Activated CD4-positive, alpha-beta T cell treated with anti-CD3 and anti-CD28 coated beads, Interleukin-2, amount 50 U/mL, for 4 hours (primary cell): ENCODE data around the gene FKBP6.
"Not testable (repeated sequence)": the region's sequence is repeated elsewhere in the genome, so short reads cannot be mapped to it uniquely, and the experiment has no call there.

Experiments
- DNase-seq, 2 experiments: peaks; one replicate each; pipeline ENCODE4 v3.0.0-alpha.2; 2020

FKBP6 gene

DNA sequence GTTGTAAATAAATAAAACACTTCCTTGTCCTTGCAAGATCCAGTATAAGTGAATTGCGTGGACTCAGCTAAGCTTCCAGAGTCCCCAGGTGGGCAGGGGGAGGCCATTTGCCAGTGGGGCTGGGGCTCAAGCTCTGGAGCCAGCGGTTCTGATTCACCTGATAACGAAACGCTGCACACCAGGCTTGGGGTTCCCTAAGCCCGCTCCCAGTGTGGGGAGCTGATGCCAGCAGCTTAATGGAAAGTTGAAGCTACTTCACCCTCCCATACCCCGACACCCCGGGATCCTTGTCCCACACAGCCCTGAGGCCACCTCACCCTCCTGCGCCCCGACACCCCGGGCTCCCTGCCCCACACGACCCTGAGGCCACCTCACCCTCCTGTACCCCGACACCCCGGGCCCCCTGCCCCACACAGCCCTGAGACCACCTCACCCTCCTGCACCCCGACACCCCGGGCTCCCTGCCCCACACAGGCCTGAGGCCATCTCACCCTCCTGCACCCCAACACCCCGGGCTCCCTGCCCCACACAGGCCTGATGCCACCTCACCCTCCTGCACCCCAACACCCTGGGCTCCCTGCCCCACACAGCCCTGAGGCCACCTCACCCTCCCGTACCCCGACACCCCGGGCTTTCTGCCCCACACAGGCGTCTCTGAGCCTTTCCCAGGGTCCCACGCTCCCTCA is 30.8 kb downstream of the FKBP6 start:
- DNase-seq = no peak

DNA sequence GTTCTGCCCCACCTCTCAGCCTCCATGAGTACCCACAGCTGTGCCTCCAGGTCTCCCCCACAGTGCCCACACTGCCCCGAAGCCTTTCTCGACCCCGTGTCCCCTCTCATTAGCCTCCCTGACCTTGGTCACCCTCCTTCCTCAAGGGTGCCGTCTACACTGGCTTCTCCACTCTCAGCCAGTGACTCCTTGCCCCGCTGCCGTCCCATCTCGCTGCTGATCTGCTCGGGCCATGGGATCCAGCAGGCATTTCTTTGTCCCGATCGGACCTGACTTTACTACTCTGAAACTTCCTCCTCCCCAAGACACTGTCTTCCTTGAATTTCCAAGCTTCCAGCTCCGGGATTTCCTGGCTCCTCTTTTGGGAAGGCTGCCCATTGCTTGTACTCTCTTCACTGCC is 31.3 kb downstream of the FKBP6 start:
- DNase-seq = no peak

DNA sequence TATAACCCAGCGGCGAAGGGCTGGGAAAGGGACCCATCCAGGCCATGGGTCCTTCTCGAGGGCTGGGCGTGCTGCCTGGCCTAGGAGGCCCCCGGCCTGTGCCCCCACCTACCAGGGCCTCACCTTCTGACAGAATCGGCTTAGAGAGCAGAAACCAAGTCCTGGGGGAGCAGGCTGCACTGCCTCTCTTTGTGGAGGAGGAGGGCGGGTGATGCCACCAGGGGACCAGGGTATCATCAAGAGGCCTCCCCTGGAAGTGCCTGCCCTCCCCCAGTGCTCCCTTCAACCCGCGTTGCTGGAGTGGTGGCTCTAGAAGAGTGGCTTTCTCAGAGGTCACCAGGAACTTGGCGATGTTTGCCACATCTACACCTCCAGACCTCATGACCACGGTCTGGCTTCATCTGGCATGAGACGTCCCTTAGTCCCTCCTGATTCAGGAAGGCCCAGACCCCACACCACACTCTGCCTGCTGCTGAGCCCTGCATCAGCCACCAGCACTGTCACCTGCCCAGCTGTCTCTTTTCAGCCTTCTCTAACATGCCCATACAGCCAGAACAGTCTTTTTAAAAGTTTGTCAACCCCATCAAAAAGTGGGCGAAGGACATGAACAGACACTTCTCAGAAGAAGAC is 31.9 kb downstream of the FKBP6 start:
- DNase-seq = no peak

DNA sequence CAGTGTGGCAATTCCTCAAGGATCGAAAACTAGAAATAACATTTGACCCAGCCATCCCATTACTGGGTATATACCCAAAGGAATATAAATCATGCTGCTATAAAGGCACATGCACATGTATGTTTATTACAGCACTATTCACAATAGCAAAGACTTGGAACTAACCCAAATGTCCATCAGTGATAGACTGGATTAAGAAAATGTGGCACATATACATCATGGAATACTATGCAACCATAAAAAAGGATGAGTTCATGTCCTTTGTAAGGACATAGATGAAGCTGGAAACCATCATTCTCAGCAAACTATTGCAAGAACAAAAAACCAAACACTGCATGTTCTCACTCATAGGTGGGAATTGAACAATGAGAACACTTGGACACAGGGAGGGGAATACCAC is 32.6 kb downstream of the FKBP6 start:
- DNase-seq = not testable (repeated sequence)

DNA sequence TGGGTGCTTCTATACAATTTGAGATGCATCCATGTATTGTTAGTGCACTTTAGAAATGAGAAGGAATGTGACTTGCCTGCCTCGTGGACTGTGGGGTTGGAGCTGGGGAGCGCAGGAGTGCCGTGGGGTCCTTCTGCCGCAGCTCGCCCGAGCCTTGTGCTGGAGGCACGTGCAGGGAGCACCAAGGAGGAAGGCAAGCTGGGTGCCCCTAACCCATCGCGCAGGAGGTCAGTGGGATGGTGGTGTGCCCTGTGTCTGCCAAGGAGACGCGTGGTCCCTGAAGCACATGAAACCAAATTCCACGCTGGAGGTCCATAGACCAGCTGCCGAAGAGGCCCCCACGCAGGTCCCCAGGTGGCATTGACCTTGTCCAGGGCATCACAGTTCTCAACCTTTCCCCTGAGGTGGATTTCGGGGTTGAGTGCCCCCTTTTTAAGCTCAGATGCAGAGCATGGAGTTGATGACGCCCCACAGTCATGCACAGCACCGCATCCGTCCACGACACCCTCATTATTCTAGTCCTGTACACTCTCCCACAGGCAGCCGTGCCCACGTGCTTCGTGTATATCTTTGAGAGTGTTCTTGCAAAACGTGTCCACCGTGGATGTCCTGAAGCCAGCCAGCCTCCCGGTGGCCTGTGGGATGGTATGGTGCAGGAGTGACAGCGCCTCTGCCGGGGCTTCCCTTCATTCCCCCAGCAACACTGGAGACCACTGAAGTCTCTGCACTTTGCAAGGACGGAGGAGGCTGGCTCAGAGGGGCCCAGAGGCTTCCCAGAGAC is 35.5 kb downstream of the FKBP6 start:
- no peak for DNase-seq

DNA sequence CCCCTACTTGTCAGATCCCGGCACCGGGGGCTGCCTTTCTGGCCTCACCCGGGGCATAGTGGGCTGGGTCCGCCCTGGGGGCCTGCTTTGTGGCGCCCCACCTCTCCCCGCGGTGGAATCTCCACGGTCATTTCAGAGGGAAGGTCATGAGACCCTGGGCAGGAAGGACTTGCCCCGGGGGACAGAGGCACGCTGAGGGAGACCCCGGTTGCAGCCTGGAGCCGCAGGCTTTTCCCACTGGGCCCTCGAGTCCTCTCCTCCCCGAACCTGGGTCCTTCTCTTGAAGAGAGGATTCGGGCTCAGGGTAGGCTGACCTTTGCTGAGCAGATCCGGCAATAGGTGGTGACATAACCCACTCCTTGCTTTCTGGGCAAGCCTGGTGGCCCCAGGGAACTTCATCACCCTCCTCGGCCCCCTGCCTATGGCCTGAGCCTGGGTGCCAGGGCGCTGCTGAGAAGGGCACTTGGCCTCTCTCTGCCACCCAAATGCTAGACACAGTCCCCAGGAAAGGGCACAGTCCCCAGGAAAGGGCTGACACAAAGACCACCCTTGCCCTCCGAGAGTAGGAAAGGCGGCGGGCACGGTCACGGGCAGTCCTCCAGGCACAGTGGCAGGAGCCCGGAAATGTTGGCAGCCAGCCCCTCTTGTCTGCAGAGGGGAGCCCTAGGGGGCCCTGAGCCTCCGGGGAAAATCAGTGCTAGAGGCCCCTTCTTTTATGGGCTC is 36.2 kb downstream of the FKBP6 start:
- no peak for DNase-seq

DNA sequence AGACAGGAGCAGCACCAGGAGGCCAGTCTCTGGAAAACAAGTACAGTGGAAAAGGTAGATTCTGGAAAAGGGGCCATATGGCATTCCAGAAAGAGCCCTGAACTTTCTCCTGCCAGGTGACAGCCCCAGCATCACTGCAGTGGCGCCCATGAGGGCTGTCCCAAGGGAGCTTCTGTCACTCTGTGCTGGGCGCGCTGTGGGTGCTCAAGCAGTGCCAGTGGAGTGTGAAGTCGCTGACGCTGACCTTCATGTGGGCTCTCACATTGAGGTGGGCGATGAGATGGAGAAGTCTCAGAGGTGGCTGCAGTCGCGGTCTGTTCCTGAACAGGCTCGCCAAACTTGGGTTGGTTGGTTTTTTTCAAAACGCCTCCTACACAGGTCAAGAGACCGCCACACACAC is 38.2 kb downstream of the FKBP6 start:
- DNase-seq = no peak

DNA sequence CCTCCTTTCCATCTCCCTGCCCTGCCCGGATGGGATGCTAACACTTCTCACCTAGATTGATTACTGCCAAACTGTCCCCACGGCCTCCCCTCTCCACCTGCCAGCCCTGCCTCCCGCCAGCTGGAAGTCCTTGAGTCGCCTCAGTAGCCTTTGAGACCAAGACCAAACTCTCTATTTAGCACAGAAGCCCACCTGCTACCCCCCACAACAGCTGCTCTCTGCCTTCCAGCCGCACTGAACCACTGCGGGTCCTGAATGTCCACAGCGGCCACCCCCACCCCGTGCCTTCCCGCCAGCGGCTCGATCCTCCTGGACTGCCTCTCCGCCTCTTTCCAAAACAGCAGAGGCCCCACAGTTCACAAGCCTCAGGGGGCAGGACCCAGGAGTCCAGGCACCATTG is 39.0 kb downstream of the FKBP6 start:
- DNase-seq = no peak

DNA sequence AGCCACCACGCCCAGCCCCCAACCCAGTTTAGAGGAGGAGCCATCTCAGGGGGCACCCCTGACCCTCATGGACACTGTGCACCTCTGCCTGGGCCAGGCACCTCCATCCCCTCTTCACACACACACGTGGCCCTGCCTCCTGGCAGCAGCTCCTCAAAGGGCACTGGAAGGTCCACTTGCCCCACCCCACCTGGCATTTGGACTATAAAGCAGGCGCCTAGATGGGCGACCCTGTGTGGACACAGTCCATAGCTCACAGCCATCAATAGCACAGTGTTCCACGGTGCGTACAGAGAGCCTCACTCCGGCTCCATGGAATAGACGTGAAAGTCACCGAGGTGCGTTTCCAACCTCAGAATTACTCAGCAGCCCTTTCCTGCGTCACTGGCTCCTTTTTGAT is 41.0 kb downstream of the FKBP6 start:
- DNase-seq = no peak

DNA sequence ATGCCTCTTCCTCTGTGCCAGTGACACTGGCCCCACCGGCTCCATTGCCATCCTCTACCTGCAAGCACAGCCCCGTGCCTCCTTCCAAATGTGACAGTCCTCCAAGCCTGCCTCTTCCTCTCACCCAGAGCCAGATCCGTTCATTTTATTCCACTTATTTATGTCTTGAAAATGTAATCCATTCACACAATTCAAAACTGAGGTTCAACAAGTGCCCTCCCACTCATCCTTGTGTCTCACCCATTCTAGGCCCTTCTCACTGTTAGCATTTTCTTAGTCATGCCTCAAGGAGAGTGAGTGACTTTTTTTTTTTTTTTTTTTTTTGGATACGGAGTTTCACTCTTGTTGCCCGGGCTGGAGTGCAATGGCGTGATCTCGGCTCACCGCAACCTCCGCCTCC is 41.7 kb downstream of the FKBP6 start:
- no peak for DNase-seq

DNA sequence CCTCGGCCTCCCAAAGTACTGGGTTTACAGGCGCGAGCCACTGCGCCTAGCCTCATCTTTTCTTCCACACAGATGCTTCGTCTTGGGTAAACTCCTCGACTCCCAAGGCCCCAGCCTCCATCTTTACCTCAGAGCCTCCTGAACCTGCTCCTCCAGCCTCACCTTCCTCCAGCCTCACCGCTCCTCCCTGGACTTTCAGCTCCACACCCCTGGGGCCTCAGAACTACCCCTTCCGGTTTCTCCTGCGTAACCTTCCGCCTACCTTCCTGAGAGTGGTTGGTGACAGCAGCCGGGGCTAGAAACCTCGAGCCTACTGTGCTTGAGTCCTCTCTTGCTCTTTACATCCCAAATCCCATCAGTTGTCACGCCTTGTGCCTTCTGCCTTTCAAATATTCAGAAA is 45.8 kb downstream of the FKBP6 start:
- no peak for DNase-seq

DNA sequence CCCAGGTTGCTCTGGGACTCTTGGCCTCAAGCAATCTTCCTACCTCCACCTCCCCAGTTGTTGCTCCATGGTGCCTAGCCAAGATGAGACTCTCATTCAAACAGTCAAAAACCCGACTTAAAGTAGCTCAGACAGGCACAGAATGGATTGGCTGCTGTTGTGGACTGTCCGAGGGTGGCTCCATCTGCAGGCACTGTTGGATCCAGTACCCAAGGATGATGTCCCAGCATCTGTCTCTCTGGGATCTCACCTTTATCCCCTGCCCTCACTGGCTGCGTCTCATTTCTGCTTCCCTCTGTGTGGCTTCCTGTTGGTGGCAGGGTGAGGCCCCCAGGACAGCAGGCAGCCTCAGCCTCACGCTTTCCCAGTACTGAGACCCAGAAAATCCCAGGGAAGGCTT is 48.3 kb downstream of the FKBP6 start:
- DNase-seq = not testable (repeated sequence)

DNA sequence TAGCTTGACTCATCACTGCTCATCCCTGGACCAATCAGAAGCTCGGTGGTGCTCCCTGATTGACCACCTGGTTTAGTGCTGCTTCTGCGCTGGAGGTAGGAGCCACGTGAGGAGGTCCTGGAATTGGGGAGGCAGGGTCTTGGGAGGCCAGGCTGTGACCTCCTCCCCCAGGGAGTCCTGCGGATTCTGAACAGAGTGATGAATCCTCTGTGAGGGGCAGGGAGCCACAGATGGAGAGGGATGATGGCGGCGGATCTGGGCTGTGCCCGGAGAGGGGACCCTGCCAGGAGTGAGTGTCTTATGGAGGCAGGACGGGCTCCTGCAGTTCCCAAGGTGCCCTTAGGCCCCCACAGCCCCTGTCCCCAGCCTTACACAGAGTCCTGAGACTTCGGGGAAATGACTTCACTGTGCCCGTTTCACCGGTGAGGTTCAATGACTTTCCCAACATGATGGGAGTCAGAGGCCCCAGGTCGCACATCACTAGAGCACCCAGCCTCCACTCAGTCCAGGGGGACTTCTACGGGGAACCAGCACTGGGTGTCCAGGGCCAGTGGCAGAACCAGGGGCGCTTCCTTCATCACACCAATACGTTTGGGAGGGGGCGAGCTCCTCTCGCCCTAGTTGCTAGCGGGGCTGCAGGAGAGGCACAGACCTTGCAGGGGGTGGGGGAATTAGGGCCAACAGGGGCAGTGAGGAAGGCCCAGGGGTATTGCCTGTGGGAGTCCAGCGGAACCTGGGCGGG is 48.9 kb downstream of the FKBP6 start:
- DNase-seq = no peak

DNA sequence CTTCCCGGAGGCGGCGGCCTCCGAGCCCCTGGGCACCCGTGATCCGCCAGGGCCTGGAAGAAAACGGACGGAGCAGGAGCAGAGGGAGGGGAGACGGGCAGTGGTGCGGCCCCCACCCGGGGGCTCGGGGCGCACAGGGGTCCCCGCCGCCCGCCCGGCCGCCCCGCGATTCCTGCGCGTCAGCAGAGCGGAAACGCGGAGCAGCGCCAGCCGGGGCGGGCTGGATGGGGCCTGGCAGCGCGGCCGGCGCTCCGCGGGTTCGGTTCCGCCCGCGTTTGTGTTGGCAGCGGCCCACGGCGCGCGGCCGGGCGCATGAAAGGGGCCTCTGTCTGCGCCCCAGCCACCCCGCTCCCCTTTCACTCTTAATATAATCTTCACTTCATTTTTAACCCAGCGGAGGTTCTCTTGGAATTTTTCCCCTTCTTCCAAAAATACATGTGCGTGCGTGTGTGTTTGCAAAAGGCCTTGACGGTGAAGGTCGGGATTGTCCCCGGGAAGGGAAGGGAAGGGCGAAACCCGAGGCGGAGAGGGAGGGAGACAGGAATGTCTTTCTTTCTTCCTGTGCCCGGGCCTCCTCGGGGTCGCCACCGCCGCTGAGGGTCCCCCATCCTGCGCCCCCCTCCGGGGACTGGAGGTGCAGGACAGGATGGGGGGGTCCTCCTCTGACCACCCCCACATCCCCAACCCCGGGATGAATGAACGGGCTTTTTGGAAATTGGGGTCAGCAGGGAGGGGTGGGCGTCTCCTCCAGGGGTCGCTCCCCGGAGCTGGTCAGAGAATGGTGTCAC is 49.6 kb downstream of the FKBP6 start:
- DNase-seq = not testable (repeated sequence)

DNA sequence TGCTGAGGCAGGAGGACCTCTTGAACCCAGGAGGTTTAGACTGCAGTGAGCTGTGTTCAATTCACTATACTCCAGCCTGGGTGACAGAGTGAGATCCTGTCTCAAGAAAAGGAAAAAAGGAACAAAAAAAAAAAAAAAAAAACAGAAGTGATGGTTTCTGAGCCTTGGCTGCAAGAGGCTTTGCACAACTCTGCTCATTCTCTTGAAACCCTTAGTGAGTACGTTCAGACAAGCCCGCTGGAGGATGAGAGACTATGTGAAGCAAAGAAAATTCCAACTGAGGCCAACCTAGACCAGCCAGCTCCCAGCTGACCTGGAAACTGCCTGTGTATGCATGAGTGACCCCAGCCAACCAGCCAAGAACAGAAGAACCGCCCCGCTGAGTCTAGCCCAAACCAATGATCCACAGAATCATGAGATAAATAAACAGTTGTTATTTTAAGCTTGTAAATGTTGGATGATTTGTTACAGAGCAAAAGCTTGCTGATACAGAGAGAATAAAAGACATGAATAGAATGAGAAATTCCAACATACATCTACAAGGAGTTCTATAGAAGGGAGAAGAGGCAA is 55.1 kb downstream of the FKBP6 start:
- no peak for DNase-seq

DNA sequence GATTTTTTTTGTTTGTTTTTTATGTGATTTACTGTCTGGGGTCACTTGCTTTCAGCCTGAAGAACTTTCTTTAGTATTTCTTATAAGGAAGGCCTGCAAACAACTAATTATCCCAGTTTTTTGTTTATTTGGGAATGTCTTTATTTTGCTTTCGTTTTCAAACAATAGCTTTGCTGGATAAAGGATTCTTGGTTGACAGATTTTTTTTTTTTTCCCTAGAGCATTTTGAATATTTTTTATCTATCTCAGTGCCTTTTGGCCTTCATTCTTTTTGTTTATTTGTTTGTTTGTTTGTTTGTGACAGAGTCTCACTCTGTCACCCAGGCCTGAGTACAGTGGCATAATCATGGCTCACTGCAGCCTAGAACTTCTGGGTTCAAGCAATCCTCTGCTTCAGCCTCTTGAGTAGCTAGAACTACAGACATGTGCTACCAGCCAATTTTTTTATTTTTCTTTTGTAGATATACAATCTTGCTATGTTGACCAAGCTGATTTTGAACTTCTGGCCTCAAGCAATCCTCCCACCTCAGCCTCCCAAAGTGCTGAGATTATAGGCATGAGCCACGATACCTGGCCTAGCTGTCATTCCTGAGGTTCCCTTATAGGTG is 59.4 kb downstream of the FKBP6 start:
- DNase-seq = no peak

DNA sequence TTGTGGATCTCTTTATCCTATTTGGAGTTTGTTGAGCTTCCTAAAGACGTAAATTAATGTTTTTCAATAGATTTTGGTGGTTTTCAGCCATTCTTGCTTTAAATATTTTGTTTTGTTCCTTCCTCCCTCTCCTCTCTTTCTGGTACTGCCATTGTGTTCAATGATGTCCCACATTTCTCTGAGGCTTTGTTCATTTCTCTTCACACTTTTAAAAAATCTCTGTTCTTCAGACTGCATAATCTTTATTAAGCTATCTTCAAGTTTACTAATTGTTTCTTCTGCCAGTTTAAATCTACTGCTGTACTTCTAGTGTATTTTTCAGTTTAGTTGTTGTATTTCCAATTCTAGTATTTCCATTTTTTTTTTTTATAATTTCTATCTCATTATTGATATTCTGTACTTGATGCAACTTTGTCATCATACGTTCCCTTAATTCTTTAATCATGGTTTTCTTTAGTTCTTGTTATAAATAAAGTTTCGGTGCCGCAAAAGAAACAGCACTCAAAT is 60.0 kb downstream of the FKBP6 start:
- DNase-seq = no peak

DNA sequence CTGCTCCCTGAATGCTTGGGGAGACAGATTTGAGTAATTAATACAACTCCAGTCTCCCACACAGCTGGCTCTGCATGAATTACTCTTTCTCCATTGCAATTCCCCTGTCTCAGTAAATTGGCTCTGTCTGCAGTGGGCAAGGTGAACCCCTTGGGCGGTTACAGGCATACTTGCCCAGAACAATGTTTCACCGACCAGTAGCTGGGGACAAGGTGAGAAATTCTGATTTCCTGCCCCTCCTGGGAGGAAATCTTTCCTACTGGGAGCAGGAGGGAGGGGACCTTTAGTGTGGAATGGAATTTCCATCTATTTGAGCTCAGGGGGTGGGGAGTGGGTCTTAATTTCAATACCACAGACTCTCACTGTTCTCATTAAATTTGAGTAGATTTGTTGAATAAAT is 63.4 kb downstream of the FKBP6 start:
- DNase-seq = no peak

DNA sequence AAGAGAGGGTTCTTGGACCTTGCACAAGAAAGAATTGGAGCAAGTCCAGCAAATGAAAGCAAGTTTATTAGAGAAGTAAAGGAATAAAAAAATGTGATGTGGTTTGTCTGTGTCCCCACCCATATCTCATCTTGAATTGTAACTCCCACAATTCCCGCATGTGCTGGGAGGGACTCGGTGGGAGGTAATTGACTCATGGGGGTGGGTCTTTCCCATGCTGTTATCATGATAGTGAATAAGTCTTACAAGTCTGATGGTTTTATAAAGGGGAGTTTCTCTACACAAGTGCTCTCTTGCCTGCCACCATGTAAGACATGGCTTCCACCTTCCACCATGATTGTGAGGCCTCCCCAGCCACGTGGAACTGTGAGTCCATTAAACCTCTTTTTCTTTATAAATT is 66.5 kb downstream of the FKBP6 start:
- no peak for DNase-seq

DNA sequence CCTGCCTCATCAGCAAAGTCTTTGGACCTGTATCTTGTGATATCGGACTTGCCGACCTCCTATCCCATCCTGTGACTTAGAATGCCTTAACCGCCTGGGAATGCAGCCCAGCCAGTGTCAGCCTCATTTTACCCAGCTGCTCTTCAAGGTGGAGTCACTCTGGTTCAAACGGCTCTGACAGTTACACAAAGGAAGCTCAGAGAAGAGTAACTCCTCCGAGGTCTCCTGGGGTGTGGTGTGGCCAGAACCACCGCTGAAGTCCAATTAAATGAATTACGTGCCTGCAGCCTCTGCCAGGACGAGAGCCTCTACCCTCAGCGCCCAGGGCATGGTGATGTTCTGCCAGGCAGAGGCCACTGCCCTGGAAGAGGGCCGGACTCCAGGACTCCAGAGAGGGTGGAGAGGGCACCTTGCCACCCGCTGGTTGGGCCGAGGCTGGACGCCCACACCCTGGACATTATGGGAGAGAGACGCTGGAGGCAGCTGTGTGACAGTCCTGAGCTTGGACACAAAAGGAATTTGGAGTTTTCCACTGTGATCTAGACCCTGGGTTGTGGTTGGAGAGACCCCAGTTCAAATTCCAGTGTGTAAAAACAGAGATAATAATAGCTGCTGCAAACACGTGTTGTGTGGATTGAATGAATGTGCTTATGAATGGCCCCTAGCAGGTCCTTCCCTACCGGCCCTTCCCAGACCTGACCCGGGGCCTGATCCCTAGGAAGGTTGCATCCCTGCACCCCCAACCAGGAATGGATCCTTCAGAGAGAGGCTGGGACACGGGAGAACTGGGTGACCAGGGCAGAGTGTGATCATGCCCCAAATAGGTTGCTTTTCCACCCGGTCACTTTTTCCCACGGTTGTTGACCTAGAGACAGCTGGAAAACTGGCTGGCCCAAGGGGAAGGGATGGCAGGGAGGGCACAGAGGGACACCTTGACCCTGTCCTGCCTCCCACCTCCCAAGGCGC is 67.9 kb downstream of the FKBP6 start:
- no peak for DNase-seq
